Mesenchymal stem cell (in vitro differentiated cells and primary cell): ENCODE results near the gene JAKMIP2.
A peak's percentile ranks its signal among the peaks of the same experiment; 100 is the strongest.

Source experiments
- DNase-seq: peaks from one replicate; pipeline ENCODE4 v3.0.0-alpha.2; 2013
- H2AFZ ChIP-seq: one replicate; pipeline ENCODE4 v1.6.1; 2013; ENCODE audit warnings: low read depth, mild to moderate bottlenecking, control low read depth, inconsistent platforms, low read length, moderate library complexity
- H2AK5ac ChIP-seq: 2 replicates; pipeline ENCODE4 v1.6.1; 2013; ENCODE audit warnings: low read length, moderate library complexity, mild to moderate bottlenecking, inconsistent platforms; ENCODE audit not compliant: severe bottlenecking
- H2BK120ac ChIP-seq: one replicate; pipeline ENCODE4 v1.6.1; 2013; ENCODE audit warnings: low read depth, mild to moderate bottlenecking, inconsistent platforms, low read length, moderate library complexity
- H2BK12ac ChIP-seq, 2 experiments: one replicate each; pipeline ENCODE4 v1.6.1; 2013; ENCODE audit warnings: inconsistent platforms in 2 of 2, low read length in 2 of 2, mild to moderate bottlenecking in 2 of 2, moderate library complexity in 2 of 2, control low read depth in 1 of 2
- H2BK15ac ChIP-seq: one replicate; pipeline ENCODE4 v1.6.1; 2013; ENCODE audit warnings: mild to moderate bottlenecking, low read depth, inconsistent platforms; ENCODE audit not compliant: poor library complexity, severe bottlenecking
- H2BK5ac ChIP-seq: 2 replicates; pipeline ENCODE4 v1.6.1; 2013; ENCODE audit warnings: low read depth, mild to moderate bottlenecking, low read length, control low read depth, inconsistent platforms; ENCODE audit not compliant: poor library complexity, severe bottlenecking
- H3K14ac ChIP-seq, 2 experiments: one replicate each; pipeline ENCODE4 v1.6.1; 2013; ENCODE audit warnings: inconsistent platforms in 2 of 2, low read length in 2 of 2, control low read depth in 1 of 2, mild to moderate bottlenecking in 1 of 2, moderate library complexity in 1 of 2
- H3K18ac ChIP-seq, 2 experiments: one replicate each; pipeline ENCODE4 v1.6.1; 2013; ENCODE audit warnings: inconsistent platforms in 2 of 2, low read length in 2 of 2, control low read depth in 1 of 2, low read depth in 1 of 2, mild to moderate bottlenecking in 1 of 2
- H3K23ac ChIP-seq, 2 experiments: one replicate each; pipeline ENCODE4 v1.6.1; 2013; ENCODE audit warnings: inconsistent platforms in 2 of 2, low read length in 2 of 2, mild to moderate bottlenecking in 2 of 2, moderate library complexity in 2 of 2, control low read depth in 1 of 2
- H3K27ac ChIP-seq: 2 replicates; pipeline ENCODE4 v1.5.1; 2013; ENCODE audit warnings: mild to moderate bottlenecking, moderate library complexity, low read length, control low read depth, inconsistent platforms; ENCODE audit not compliant: poor library complexity, severe bottlenecking
- H3K27me3 ChIP-seq, 2 experiments: 2 replicates each; pipeline versions ENCODE4 v1.6.1 to v1.7.0; 2013; ENCODE audit warnings: low read length in 2 of 2, mild to moderate bottlenecking in 2 of 2, moderate library complexity in 2 of 2, control low read depth in 1 of 2, inconsistent platforms in 1 of 2; ENCODE audit not compliant: control insufficient read depth in 1 of 2, insufficient read depth in 1 of 2
- H3K36me3 ChIP-seq, 2 experiments: 2 replicates each; pipeline versions ENCODE4 v1.6.1 to v1.7.0; 2013; ENCODE audit warnings: low read length in 2 of 2, control low read depth in 1 of 2, inconsistent platforms in 1 of 2, low read depth in 1 of 2, mild to moderate bottlenecking in 1 of 2; ENCODE audit not compliant: insufficient read depth in 2 of 2, control insufficient read depth in 1 of 2
- H3K4ac ChIP-seq, 2 experiments: one replicate each; pipeline ENCODE4 v1.6.1; 2013; ENCODE audit warnings: inconsistent platforms in 2 of 2, low read length in 2 of 2, mild to moderate bottlenecking in 2 of 2, moderate library complexity in 2 of 2, control low read depth in 1 of 2, low read depth in 1 of 2
- H3K4me1 ChIP-seq: 2 replicates; pipeline ENCODE4 v1.6.1; 2013; ENCODE audit warnings: low read depth, low read length, control low read depth; ENCODE audit not compliant: control insufficient read depth, insufficient read depth
- H3K4me2 ChIP-seq: 2 replicates; pipeline ENCODE4 v1.6.1; 2013; ENCODE audit warnings: low read length, mild to moderate bottlenecking, inconsistent platforms; ENCODE audit not compliant: poor library complexity, severe bottlenecking
- H3K4me3 ChIP-seq, 2 experiments: 2 replicates each; pipeline versions ENCODE4 v1.5.1 to v1.7.0; 2013; ENCODE audit warnings: low read length in 2 of 2, mild to moderate bottlenecking in 2 of 2, control low read depth in 1 of 2, low read depth in 1 of 2; ENCODE audit not compliant: insufficient read depth in 1 of 2
- H3K79me1 ChIP-seq: replicated peaks from 2 replicates; pipeline ENCODE4 v1.6.1; 2013; ENCODE audit warnings: mild to moderate bottlenecking, control low read depth, low read length, inconsistent platforms; ENCODE audit not compliant: poor library complexity, severe bottlenecking
- H3K9ac ChIP-seq: 2 replicates; pipeline ENCODE4 v1.7.0; 2013; ENCODE audit warnings: mild to moderate bottlenecking, low read length, moderate library complexity
- H3K9me3 ChIP-seq: 2 replicates; pipeline ENCODE4 v1.7.0; 2013; ENCODE audit warnings: mild to moderate bottlenecking, low read length; ENCODE audit not compliant: control insufficient read depth
- H4K8ac ChIP-seq: one replicate; pipeline ENCODE4 v1.6.1; 2013; ENCODE audit warnings: inconsistent platforms, mild to moderate bottlenecking, low read length, moderate library complexity
- H4K91ac ChIP-seq: one replicate; pipeline ENCODE4 v1.6.1; 2013; ENCODE audit warnings: mild to moderate bottlenecking, low read length, inconsistent platforms
- WGBS: methylation state at CpG from one replicate; pipeline ENCODE4 v1.1.7; 2013; ENCODE audit warnings: mixed read lengths; 5-methylcytosine and 5-hydroxymethylcytosine counted together

JAKMIP2 gene

GRCh38 chr5:147693233-147693632, 89.3 kb downstream of the JAKMIP2 start:
- no CpG with 5 or more reads among the region's 1 CpG for WGBS
- H3K27ac ChIP-seq, result no peak overlapping the region
- no peak overlapping the region for H3K18ac ChIP-seq
- no peaks in the 10 kb centered on the region for H3K4me1 ChIP-seq
- H3K9ac ChIP-seq, result no peak overlapping the region
- no peak overlapping the region for H4K8ac ChIP-seq
- H3K4ac ChIP-seq, result no peak overlapping the region
- no peak overlapping the region for H2BK12ac ChIP-seq
- no peak overlapping the region for H2AK5ac ChIP-seq
- no peak overlapping the region for H2BK120ac ChIP-seq
- no peak overlapping the region for H3K23ac ChIP-seq
- H3K14ac ChIP-seq, result no peak overlapping the region
- no peaks in the 10 kb centered on the region for H3K79me1 ChIP-seq
- no peak overlapping the region for H4K91ac ChIP-seq
- no peak overlapping the region for H3K4me2 ChIP-seq
- no peaks in the 10 kb centered on the region for H3K27me3 ChIP-seq
- peaks cover 9% of the 10 kb centered on the region for H3K9me3 ChIP-seq
- no peak for DNase-seq
- no peak overlapping the region for H2AFZ ChIP-seq
- H2BK5ac ChIP-seq, result no peak overlapping the region
- no peak overlapping the region for H3K4me3 ChIP-seq
- H2BK15ac ChIP-seq, result no peak overlapping the region
- H3K36me3 ChIP-seq, result no peaks in the 10 kb centered on the region

GRCh38 chr5:147691130-147691529, 91.4 kb downstream of the JAKMIP2 start:
- no peak overlapping the region for H2AFZ ChIP-seq
- H3K27ac ChIP-seq, result no peak overlapping the region
- H2BK5ac ChIP-seq, result no peak overlapping the region
- H3K4ac ChIP-seq, result no peak overlapping the region
- no peak overlapping the region for H3K4me3 ChIP-seq
- H3K27me3 ChIP-seq, result no peaks in the 10 kb centered on the region
- no peak overlapping the region for H2BK12ac ChIP-seq
- H2AK5ac ChIP-seq, result no peak overlapping the region
- no peak overlapping the region for H2BK15ac ChIP-seq
- H3K79me1 ChIP-seq, result no peaks in the 10 kb centered on the region
- DNase-seq, result peak; percentile 7
- H3K23ac ChIP-seq, result no peak overlapping the region
- H3K9ac ChIP-seq, result no peak overlapping the region
- H4K8ac ChIP-seq, result no peak overlapping the region
- H3K18ac ChIP-seq, result no peak overlapping the region
- no peaks in the 10 kb centered on the region for H3K4me1 ChIP-seq
- H3K14ac ChIP-seq, result no peak overlapping the region
- H2BK120ac ChIP-seq, result no peak overlapping the region
- no peak overlapping the region for H3K4me2 ChIP-seq
- no peak overlapping the region for H4K91ac ChIP-seq
- no peaks in the 10 kb centered on the region for H3K9me3 ChIP-seq
- no peaks in the 10 kb centered on the region for H3K36me3 ChIP-seq
- WGBS, result 70% methylated on average over 3 of the region's 3 CpGs

DNA sequence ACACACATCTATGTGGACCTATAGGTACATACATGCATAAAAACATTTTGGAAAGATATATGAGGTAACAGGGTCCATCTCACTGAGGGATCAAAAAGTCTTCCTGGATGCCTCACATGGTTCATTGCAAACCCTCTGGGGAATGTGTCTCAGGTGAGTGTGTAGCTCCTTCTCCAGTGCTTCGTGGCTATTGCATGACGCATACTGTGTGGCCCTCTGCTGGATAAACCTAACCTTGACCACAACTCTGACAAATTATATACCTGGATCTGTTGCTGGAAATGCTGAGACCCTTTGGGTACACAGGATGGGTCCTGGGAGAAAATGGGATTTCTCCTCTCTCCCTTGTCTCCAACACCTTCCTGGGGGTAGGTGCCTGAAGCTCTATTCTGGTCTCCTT, 91.9 kb downstream of the JAKMIP2 start:
- no CpG with 5 or more reads among the region's 2 CpGs for WGBS

DNA sequence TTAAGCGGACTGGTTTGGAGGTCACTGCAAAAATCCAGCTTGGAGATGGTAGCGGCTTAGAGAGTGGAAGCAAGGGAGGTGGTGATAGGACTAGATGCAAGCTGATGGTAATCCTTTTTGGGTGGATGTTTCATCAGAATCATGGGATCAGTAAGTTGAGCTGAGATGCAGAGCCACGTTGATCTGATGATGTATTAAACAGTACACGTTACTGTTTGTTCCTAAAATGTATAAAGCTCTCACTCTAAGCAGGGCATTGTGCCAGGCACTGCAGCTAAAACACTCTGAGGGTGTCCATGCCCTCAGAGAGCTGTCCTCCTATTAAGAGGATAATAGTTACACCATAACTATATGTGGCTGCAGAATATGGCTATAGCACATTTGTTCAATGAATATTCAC, 93.1 kb downstream of the JAKMIP2 start:
- Histone ChIP-seq H2AFZ (no peak overlapping the region), H3K4ac (no peak overlapping the region), H2BK15ac (no peak overlapping the region), H3K4me3 (no peak overlapping the region), H3K4me1 (no peaks in the 10 kb centered on the region), H2BK5ac (no peak overlapping the region), H3K9me3 (no peaks in the 10 kb centered on the region), H4K91ac (no peak overlapping the region), H3K27ac (no peak overlapping the region), H2BK120ac (no peak overlapping the region), H3K9ac (no peak overlapping the region), H2AK5ac (no peak overlapping the region), H3K4me2 (no peak overlapping the region), H3K23ac (no peak overlapping the region), H3K14ac (no peak overlapping the region), H3K27me3 (no peaks in the 10 kb centered on the region), H3K36me3 (no peaks in the 10 kb centered on the region), H4K8ac (no peak overlapping the region), H3K79me1 (no peaks in the 10 kb centered on the region), H3K18ac (no peak overlapping the region), H2BK12ac (no peak overlapping the region)
- no peak for DNase-seq
- 91% methylated on average over 4 of the region's 4 CpGs for WGBS

More for the DNA sequence above, 91.9 kb downstream of the JAKMIP2 start:
- no peak overlapping the region for H2BK5ac ChIP-seq
- H4K91ac ChIP-seq, result no peak overlapping the region
- H4K8ac ChIP-seq, result no peak overlapping the region
- no peaks in the 10 kb centered on the region for H3K27me3 ChIP-seq
- no peak overlapping the region for H3K23ac ChIP-seq
- no peak overlapping the region for H3K14ac ChIP-seq
- H3K4me2 ChIP-seq, result no peak overlapping the region
- H3K4ac ChIP-seq, result no peak overlapping the region
- no peaks in the 10 kb centered on the region for H3K36me3 ChIP-seq
- no peaks in the 10 kb centered on the region for H3K9me3 ChIP-seq
- no peaks in the 10 kb centered on the region for H3K4me1 ChIP-seq
- no peak overlapping the region for H3K4me3 ChIP-seq
- H2BK15ac ChIP-seq, result no peak overlapping the region
- no peak overlapping the region for H3K9ac ChIP-seq
- DNase-seq, result no peak
- no peak overlapping the region for H2AFZ ChIP-seq
- H2AK5ac ChIP-seq, result no peak overlapping the region
- H2BK12ac ChIP-seq, result no peak overlapping the region
- H2BK120ac ChIP-seq, result no peak overlapping the region
- H3K27ac ChIP-seq, result no peak overlapping the region
- H3K79me1 ChIP-seq, result no peaks in the 10 kb centered on the region
- no peak overlapping the region for H3K18ac ChIP-seq
